OCI-LY1 (cell line): ENCODE results near the gene SLC12A6.

ENCODE experiments used
- H2AFZ ChIP-seq: fragments of 200-600 bp; sonication (generic), shearing (Covaris generic); 2 replicates; pipeline ENCODE4 v1.6.0; 2014; ENCODE audit warnings: antibody characterized with exemption, mild to moderate bottlenecking, low read length
- H3F3A ChIP-seq: fragments of 200-600 bp; sonication (generic), shearing (Covaris generic); 2 replicates; pipeline ENCODE4 v1.6.0; 2014; ENCODE audit warnings: mild to moderate bottlenecking, antibody characterized with exemption, low read length, moderate library complexity; ENCODE audit not compliant: insufficient read depth
- H3K27ac ChIP-seq: fragments of 200-600 bp; sonication (generic); 2 replicates; pipeline ENCODE4 v1.5.1; 2014; ENCODE audit warnings: low read length, mixed run types, mild to moderate bottlenecking, low read depth; ENCODE audit not compliant: poor library complexity, severe bottlenecking
- H3K27me3 ChIP-seq: fragments of 200-600 bp; sonication (generic); 2 replicates; pipeline ENCODE4 v1.6.0; 2014; ENCODE audit warnings: antibody characterized with exemption, mild to moderate bottlenecking, low read length, moderate library complexity; ENCODE audit not compliant: insufficient read depth
- H3K36me3 ChIP-seq: fragments of 200-600 bp; sonication (generic); 2 replicates; pipeline ENCODE4 v1.6.1; 2014; ENCODE audit warnings: mild to moderate bottlenecking, antibody characterized with exemption, low read length, moderate library complexity, mixed read lengths; ENCODE audit not compliant: insufficient read depth
- H3K4me1 ChIP-seq: fragments of 200-600 bp; sonication (generic); 2 replicates; pipeline ENCODE4 v1.5.1; 2014; ENCODE audit warnings: mild to moderate bottlenecking, low read length, moderate library complexity; ENCODE audit not compliant: insufficient read depth, severe bottlenecking
- H3K4me2 ChIP-seq: fragments of 200-600 bp; sonication (generic), shearing (Covaris generic); 2 replicates; pipeline ENCODE4 v1.6.1; 2014; ENCODE audit warnings: low read length
- H3K4me3 ChIP-seq: fragments of 200-600 bp; sonication (generic); 2 replicates; pipeline ENCODE4 v1.5.1; 2014; ENCODE audit warnings: low read length, low read depth, mild to moderate bottlenecking, mixed read lengths; ENCODE audit not compliant: poor library complexity, severe bottlenecking
- H3K79me2 ChIP-seq: fragments of 200-600 bp; shearing (Covaris generic); 2 replicates; pipeline ENCODE4 v1.6.1; 2016; ENCODE audit warnings: mixed run types, low read length, mixed read lengths; ENCODE audit not compliant: insufficient read depth
- H3K9ac ChIP-seq: fragments of 200-600 bp; sonication (generic), shearing (Covaris generic); 2 replicates; pipeline ENCODE4 v1.6.1; 2014; ENCODE audit warnings: mild to moderate bottlenecking, low read length, mixed read lengths
- H3K9me2 ChIP-seq: fragments of 200-600 bp; sonication (generic), shearing (Covaris generic); 2 replicates; pipeline ENCODE4 v1.6.1; 2014; ENCODE audit warnings: low read depth, mild to moderate bottlenecking, low read length, mixed read lengths
- H3K9me3 ChIP-seq: fragments of 200-600 bp; shearing (Covaris generic); 2 replicates; pipeline ENCODE4 v1.6.1; 2014; ENCODE audit warnings: low read length, mixed read lengths
- H4K20me1 ChIP-seq: fragments of 200-600 bp; sonication (generic), shearing (Covaris generic); 2 replicates; pipeline ENCODE4 v1.6.0; 2016; ENCODE audit warnings: mild to moderate bottlenecking, low read length; ENCODE audit not compliant: insufficient read depth
- CTCF ChIP-seq: fragments of 200-600 bp; sonication (generic), shearing (Covaris generic); IDR thresholded peaks from 2 replicates; pipeline ENCODE4 v1.5.1; 2017; ENCODE audit warnings: mild to moderate bottlenecking, antibody characterized with exemption, low read length, moderate library complexity, mixed read lengths
- EZH2 ChIP-seq: fragments of 200-600 bp; sonication (generic), shearing (Covaris generic); IDR thresholded peaks from 2 replicates; pipeline ENCODE4 v1.8.0; 2017; ENCODE audit warnings: borderline replicate concordance, mixed run types, mild to moderate bottlenecking, antibody characterized with exemption, low read length, moderate library complexity, mixed read lengths

Gene SLC12A6

GRCh38 chr15:34365836-34366235 is 28.3 kb upstream of the SLC12A6 start:
- no peak overlapping the region for H2AFZ ChIP-seq
- H3K9me3 ChIP-seq = no peaks in the 10 kb centered on the region
- peak overlapping the region; percentile 95 for H3K4me3 ChIP-seq
- peaks cover 19% of the 10 kb centered on the region for H3K4me1 ChIP-seq
- H3K36me3 ChIP-seq = peaks cover 3% of the 10 kb centered on the region; the same call in 1 of the 2 replicates
- TF ChIP-seq EZH2 = no peak
- TF ChIP-seq CTCF = no peak
- H3F3A ChIP-seq = peaks cover 4% of the 10 kb centered on the region; the same call in 1 of the 2 replicates
- no peaks in the 10 kb centered on the region for H3K79me2 ChIP-seq
- H3K27ac ChIP-seq = no peak overlapping the region
- H3K4me2 ChIP-seq = peak overlapping the region; percentile 95
- no peaks in the 10 kb centered on the region for H3K9me2 ChIP-seq
- no peaks in the 10 kb centered on the region; the same call in 1 of the 2 replicates for H3K27me3 ChIP-seq
- no peaks in the 10 kb centered on the region for H4K20me1 ChIP-seq
- peak overlapping the region; percentile 85 for H3K9ac ChIP-seq

GRCh38 chr15:34365091-34365825 is 27.7 kb upstream of the SLC12A6 start:
- Histone ChIP-seq H3K27ac (no peak overlapping the region), H3K9ac (peak overlapping the region; percentile 85; the same call in 1 of the 2 replicates), H3K4me1 (peaks cover 19% of the 10 kb centered on the region), H3K9me2 (no peaks in the 10 kb centered on the region), H3K79me2 (no peaks in the 10 kb centered on the region), H3K4me2 (peak overlapping the region; percentile 95), H2AFZ (no peak overlapping the region), H3K27me3 (no peaks in the 10 kb centered on the region; the same call in 1 of the 2 replicates), H3F3A (peaks cover 4% of the 10 kb centered on the region; the same call in 1 of the 2 replicates), H3K4me3 (peak overlapping the region; percentile 95), H3K9me3 (no peaks in the 10 kb centered on the region), H3K36me3 (peaks cover 6% of the 10 kb centered on the region; the same call in 1 of the 2 replicates), H4K20me1 (no peaks in the 10 kb centered on the region)
- no peak for TF ChIP-seq EZH2
- no peak for TF ChIP-seq CTCF

- Histone ChIP-seq H3K9ac (no peak overlapping the region), H3K9me2 (no peaks in the 10 kb centered on the region), H3K79me2 (no peaks in the 10 kb centered on the region), H3K9me3 (no peaks in the 10 kb centered on the region), H3K27me3 (no peaks in the 10 kb centered on the region), H3K4me1 (peaks cover 19% of the 10 kb centered on the region), H3K27ac (no peak overlapping the region), H2AFZ (no peak overlapping the region), H4K20me1 (no peaks in the 10 kb centered on the region), H3F3A (no peaks in the 10 kb centered on the region), H3K36me3 (peaks cover 6% of the 10 kb centered on the region; the same call in 1 of the 2 replicates), H3K4me2 (no peak overlapping the region), H3K4me3 (no peak overlapping the region)
- TF ChIP-seq EZH2 = no peak
- no peak for TF ChIP-seq CTCF
Observed at GRCh38 chr15:34364041-34364440, 26.5 kb upstream of the SLC12A6 start.
